ENCODE data around the gene DOCK9. TPM values are rescaled to one million over a fixed set of nuclear protein-coding genes. Genes with fewer than 3 reads are reported as not detected.

The DOCK9 gene
- total and polyA plus RNA-seq, 2 donors from 2014 or later, result 14.0 to 125 TPM

- DNase-seq (no peak), FAIRE-seq (no peak)
- no peak overlapping the region for H3K4me3 ChIP-seq (ENCODE audit: low read length in 3 of 3)
- H3K27ac ChIP-seq (ENCODE audit: low read depth in 2 of 2, low read length in 2 of 2), result no peak overlapping the region
- intact Hi-C loops (cut with DNase I), result no loop called here
- no peak overlapping the region for H3K9ac ChIP-seq (ENCODE audit: low read length in 3 of 3)
- TF ChIP-seq, protein P1, sequence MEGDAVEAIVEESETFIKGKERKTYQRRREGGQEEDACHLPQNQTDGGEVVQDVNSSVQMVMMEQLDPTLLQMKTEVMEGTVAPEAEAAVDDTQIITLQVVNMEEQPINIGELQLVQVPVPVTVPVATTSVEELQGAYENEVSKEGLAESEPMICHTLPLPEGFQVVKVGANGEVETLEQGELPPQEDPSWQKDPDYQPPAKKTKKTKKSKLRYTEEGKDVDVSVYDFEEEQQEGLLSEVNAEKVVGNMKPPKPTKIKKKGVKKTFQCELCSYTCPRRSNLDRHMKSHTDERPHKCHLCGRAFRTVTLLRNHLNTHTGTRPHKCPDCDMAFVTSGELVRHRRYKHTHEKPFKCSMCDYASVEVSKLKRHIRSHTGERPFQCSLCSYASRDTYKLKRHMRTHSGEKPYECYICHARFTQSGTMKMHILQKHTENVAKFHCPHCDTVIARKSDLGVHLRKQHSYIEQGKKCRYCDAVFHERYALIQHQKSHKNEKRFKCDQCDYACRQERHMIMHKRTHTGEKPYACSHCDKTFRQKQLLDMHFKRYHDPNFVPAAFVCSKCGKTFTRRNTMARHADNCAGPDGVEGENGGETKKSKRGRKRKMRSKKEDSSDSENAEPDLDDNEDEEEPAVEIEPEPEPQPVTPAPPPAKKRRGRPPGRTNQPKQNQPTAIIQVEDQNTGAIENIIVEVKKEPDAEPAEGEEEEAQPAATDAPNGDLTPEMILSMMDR (IDR thresholded peaks at IDR 0.05; ENCODE audit: borderline replicate concordance, extremely low read depth, insufficient read depth), result no peak
- no peaks in the 10 kb centered on the region for H3K9me3 ChIP-seq (ENCODE audit: control insufficient read depth in 2 of 3, insufficient read depth in 1 of 3, low read length in 3 of 3)
- H3K36me3 ChIP-seq (ENCODE audit: control insufficient read depth in 2 of 3, insufficient read depth in 3 of 3, low read length in 3 of 3), result no peaks in the 10 kb centered on the region
- no peaks in the 10 kb centered on the region for H3K27me3 ChIP-seq (ENCODE audit: control insufficient read depth, insufficient read depth, low read length)
- H3K4me1 ChIP-seq (ENCODE audit: control insufficient read depth in 2 of 3, insufficient read depth in 2 of 3, low read depth in 1 of 3, low read length in 3 of 3), result no peaks in the 10 kb centered on the region
Measured at GRCh38 chr13:98781905-98782304, 196.0 kb downstream of the DOCK9 start.

GRCh38 chr13:98781470-98781869 lies 196.4 kb downstream of the DOCK9 start:
- Histone ChIP-seq H3K4me3 (ENCODE audit: low read length in 3 of 3) (no peak overlapping the region), H3K9me3 (ENCODE audit: control insufficient read depth in 2 of 3, insufficient read depth in 1 of 3, low read length in 3 of 3) (no peaks in the 10 kb centered on the region), H3K4me1 (ENCODE audit: control insufficient read depth in 2 of 3, insufficient read depth in 2 of 3, low read depth in 1 of 3, low read length in 3 of 3) (no peaks in the 10 kb centered on the region), H3K27me3 (ENCODE audit: control insufficient read depth, insufficient read depth, low read length) (no peaks in the 10 kb centered on the region), H3K9ac (ENCODE audit: low read length in 3 of 3) (no peak overlapping the region), H3K27ac (ENCODE audit: low read depth in 2 of 2, low read length in 2 of 2) (no peak overlapping the region), H3K36me3 (ENCODE audit: control insufficient read depth in 2 of 3, insufficient read depth in 3 of 3, low read length in 3 of 3) (no peaks in the 10 kb centered on the region)
- TF ChIP-seq, protein P1 (IDR thresholded peaks at IDR 0.05; ENCODE audit: borderline replicate concordance, extremely low read depth, insufficient read depth), result no peak
- no peak for FAIRE-seq
- intact Hi-C loops (cut with DNase I), result no loop called here
- no peak for DNase-seq

- Histone ChIP-seq H3K9me3 (ENCODE audit: control insufficient read depth in 2 of 3, insufficient read depth in 1 of 3, low read length in 3 of 3) (no peaks in the 10 kb centered on the region), H3K36me3 (ENCODE audit: control insufficient read depth in 2 of 3, insufficient read depth in 3 of 3, low read length in 3 of 3) (no peaks in the 10 kb centered on the region), H3K4me1 (ENCODE audit: control insufficient read depth in 2 of 3, insufficient read depth in 2 of 3, low read depth in 1 of 3, low read length in 3 of 3) (no peaks in the 10 kb centered on the region), H3K27ac (ENCODE audit: low read depth in 2 of 2, low read length in 2 of 2) (no peak overlapping the region), H3K27me3 (ENCODE audit: control insufficient read depth, insufficient read depth, low read length) (no peaks in the 10 kb centered on the region), H3K9ac (ENCODE audit: low read length in 3 of 3) (no peak overlapping the region), H3K4me3 (ENCODE audit: low read length in 3 of 3) (no peak overlapping the region)
- TF ChIP-seq, protein P1 (IDR thresholded peaks at IDR 0.05; ENCODE audit: borderline replicate concordance, extremely low read depth, insufficient read depth), result no peak
- intact Hi-C loops (cut with DNase I), result no loop called here
- DNase-seq (no peak), FAIRE-seq (no peak)
Measured at GRCh38 chr13:98781045-98781444, 196.8 kb downstream of the DOCK9 start.

DNA sequence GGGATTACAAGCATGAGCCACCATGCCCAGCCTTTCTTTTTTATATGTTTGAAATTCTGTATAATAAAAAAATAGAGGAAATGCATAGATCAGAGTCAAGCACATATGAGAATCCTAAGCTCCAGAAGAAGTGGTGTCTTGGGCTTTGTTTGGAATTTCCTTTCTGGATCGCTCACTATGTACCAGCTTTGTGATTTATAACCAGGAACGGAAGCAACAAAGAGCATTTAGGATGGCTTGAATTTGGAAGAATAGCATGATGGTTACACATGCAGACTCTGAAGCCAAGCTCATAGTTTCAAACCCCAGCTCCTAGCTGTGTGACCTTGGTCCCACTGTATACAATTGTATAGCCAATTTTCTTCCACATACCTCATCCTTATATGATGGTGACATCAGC lies 197.4 kb downstream of the DOCK9 start:
- H3K9me3 ChIP-seq (ENCODE audit: control insufficient read depth in 2 of 3, insufficient read depth in 1 of 3, low read length in 3 of 3), result no peaks in the 10 kb centered on the region
- H3K9ac ChIP-seq (ENCODE audit: low read length in 3 of 3), result no peak overlapping the region
- no peaks in the 10 kb centered on the region for H3K36me3 ChIP-seq (ENCODE audit: control insufficient read depth in 2 of 3, insufficient read depth in 3 of 3, low read length in 3 of 3)
- no peaks in the 10 kb centered on the region for H3K27me3 ChIP-seq (ENCODE audit: control insufficient read depth, insufficient read depth, low read length)
- no peak overlapping the region for H3K27ac ChIP-seq (ENCODE audit: low read depth in 2 of 2, low read length in 2 of 2)
- TF ChIP-seq, protein P1 (IDR thresholded peaks at IDR 0.05; ENCODE audit: borderline replicate concordance, extremely low read depth, insufficient read depth), result no peak
- DNase-seq, result no peak
- intact Hi-C loops (cut with DNase I), result no loop called here
- H3K4me3 ChIP-seq (ENCODE audit: low read length in 3 of 3), result no peak overlapping the region
- no peak for FAIRE-seq
- no peaks in the 10 kb centered on the region for H3K4me1 ChIP-seq (ENCODE audit: control insufficient read depth in 2 of 3, insufficient read depth in 2 of 3, low read depth in 1 of 3, low read length in 3 of 3)

Measured in kidney (tissue), 14 donors.